ENCODE data around the gene DNAH8.

The DNAH8 gene

GRCh38 chr6:39075807-39076622 is 360.9 kb downstream of the DNAH8 start:
- no peak for DNase-seq

- no peak for DNase-seq
These were observed 361.8 kb downstream of the DNAH8 start for GRCh38 chr6:39076623-39077535.

GRCh38 chr6:39077882-39078594 is 362.9 kb downstream of the DNAH8 start:
- DNase-seq, result no peak

- no peak for DNase-seq
These were observed 363.6 kb downstream of the DNAH8 start for GRCh38 chr6:39078695-39079094.

- DNase-seq, result no peak
These were observed 364.4 kb downstream of the DNAH8 start for GRCh38 chr6:39079197-39080125.

Measured in C1 segment of cervical spinal cord (tissue), 14 donors.